Hematopoietic multipotent progenitor cell (in vitro differentiated cells): Measurements from ENCODE around the gene CDC42SE1. TPM values are rescaled to one million over a fixed set of nuclear protein-coding genes. Genes with fewer than 3 reads are reported as not detected.

Source experiments
- DNase-seq, 3 donors: peaks; one replicate each; pipeline ENCODE4 v3.0.0-alpha.2; 2011 to 2015; ENCODE audit warnings: low read depth in 2 of 3, low spot score in 2 of 3
- small RNA-seq: library from RNA; depleted of rRNA; stranded (forward); fragments of <200 nt; gene quantifications from one replicate; pipeline ENCODE3, GENCODE V24; 2012
- total RNA-seq: library from RNA; depleted of rRNA; stranded (reverse); fragments of >200 nt; gene quantifications from one replicate; pipeline ENCODE4 v1.2.3, GENCODE V29; 2012

Gene CDC42SE1
- total RNA-seq, 1 donor: 75.4 TPM

GRCh38 chr1:151009674-151010345, 49.6 kb downstream of the CDC42SE1 start:
- DNase-seq: no peak

DNA sequence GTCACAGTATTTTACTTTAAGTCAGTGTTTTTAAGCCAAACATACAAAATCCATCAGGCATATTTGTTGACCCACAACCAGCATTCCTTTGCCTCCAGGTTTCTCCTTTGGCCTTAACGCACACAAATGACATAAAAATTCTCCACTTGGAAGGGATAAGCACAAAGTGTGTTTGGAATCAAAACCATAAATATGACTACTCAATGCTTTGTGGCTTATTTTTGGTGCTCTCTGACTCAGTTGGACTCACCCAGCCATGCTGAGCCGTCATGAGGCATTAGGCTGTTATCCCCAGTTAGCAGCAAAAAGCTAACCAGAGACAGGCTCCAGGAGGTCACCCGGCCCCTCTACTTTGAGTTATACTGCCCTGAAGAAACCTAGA, 50.2 kb downstream of the CDC42SE1 start:
- no peak for DNase-seq

DNA sequence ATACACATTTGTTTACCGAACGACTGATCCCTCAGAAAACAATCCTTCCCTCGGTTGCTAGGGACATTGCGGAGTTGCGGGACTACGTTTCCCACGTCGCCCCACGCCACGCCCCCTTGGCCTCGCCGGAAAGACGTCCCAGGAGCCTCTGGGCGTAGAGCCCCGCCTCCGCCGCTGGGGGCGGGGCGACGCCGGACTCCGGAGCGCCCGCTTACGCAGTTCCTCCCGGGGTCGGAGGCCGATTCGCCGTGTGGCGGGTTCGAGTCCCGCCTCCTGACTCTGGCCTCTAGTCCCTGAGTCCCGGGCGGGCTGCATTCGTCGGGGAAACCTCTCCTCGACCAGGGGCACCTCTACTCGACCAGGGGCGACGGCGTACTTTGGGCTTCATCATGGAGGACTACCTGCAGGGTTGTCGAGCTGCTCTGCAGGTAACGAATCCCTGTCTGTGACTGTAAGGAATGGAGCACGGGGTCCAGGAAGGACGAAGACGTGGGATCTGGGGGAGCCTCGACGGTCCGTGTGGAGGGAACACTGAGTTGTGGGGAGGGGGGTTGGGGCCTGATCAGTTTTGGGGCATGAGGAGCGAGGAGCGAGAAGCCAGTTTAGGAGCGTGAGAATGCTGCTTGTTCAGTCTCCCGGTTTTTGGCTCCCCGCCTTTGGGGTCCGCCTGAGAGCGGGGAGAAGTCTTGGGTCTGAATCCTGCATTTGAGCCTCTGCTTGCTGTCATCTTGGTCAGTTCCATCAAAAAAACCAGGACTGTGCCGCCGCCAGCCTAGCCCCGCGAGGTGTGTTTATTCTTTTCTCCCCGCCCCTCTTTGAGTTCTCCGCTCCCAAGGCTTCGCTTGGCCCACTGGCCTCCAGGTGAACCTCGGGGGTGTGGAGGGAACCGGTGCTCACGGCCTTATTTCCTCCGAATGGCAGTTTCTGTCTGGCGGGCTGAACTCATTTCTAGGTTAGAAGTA, 50.9 kb downstream of the CDC42SE1 start, which contains the start of gene PRUNE1:
PRUNE1 (plus strand) TSS at position 206 of the 962 bp plus-strand sequence; CDS start at position 390, 184 bp downstream.
- DNase-seq: peak; percentile 95 to 98 (median 97)

DNA sequence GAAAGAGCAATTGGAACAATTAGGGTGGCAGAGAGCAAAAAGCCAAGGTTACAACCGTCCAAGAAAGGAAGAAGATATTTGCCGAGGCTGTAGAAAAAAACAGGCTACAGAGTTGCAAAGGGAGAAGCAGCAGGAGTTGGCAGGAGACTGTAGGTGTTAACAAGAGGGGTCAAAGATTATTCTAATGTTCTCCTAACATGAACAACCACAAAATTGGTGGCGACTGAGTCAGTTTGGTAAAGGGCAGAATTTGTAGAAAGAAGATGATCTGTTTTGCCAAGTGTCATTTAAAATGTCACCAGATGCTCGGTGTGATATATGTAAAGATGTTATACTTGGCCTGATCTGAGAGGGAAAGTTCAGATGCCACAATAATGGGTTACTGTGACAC, 51.6 kb downstream of the CDC42SE1 start:
- no peak for DNase-seq

GRCh38 chr1:151006327-151007052, 52.9 kb downstream of the CDC42SE1 start, which contains the start of gene MINDY1:
Gene MINDY1 (minus strand): TSS chr1:151006902. CDS start chr1:151002617, 4,285 bp downstream.
- peak in 2 of 3 donors; percentile 66 to 79 for DNase-seq

GRCh38 chr1:151005729-151006319, 53.6 kb downstream of the CDC42SE1 start:
- no peak for DNase-seq

- DNase-seq: no peak
Measured at GRCh38 chr1:151003180-151003579, 56.2 kb downstream of the CDC42SE1 start.

- no peak for DNase-seq
Measured at GRCh38 chr1:151002611-151003010, 56.8 kb downstream of the CDC42SE1 start.

DNA sequence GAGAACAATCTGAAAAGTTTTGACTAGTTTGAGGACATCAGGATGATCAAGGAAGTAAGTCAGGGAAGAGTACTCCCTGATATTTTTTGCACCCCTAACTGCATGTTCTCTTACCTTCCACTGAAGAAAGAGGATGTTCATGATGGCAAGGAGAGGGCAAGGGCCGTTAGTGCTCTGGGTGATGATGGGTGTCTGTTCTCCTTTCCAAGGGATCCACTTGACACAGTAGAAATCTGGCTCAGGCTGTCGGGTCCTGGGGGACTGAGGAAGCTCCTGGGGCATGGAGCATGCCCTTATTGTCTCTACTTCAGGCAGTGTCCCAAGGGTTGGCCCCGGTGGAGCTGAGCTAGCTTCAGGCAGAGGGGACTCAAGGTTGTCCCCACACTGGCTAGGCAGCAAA, 57.4 kb downstream of the CDC42SE1 start:
- DNase-seq: no peak

DNA sequence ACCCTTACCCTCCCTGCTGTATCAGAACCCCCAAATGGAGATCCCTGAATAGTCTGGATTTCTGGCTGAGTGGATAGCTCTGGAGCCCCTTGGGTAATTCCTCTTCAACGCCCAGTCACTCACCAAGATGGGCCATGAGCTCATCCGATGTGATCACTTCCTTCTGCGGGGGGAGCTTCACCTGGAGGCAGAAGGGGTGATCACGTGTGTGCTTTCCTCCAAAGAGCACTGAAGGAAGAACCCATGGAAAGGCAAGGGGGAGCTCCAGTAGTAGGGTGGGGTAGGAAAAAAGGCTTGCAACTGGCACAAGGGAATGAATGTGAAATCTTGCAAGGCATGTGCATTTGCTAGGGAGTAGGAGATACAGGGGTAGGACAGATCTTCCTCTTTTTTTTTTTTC, 57.8 kb downstream of the CDC42SE1 start:
- no peak for DNase-seq

Small RNA genes lying within 50 kb of the gene (small RNA-seq; reads per million reads assigned to genes)
- gene RNU6-884P: not detected

Other genes with a start within 250 kb of the CDC42SE1 start
- gene ARNT, start 183.0 kb downstream of the CDC42SE1 start, total RNA-seq: 42.3 TPM
- not detected for gene CTXND2, start 172.5 kb downstream of the CDC42SE1 start, total RNA-seq
- gene SETDB1, start 133.3 kb downstream of the CDC42SE1 start, total RNA-seq: 47.9 TPM
- 123 TPM for gene CERS2, start 84.8 kb downstream of the CDC42SE1 start, total RNA-seq
- gene ANXA9, start 77.3 kb downstream of the CDC42SE1 start, total RNA-seq: 0.54 TPM
- gene MINDY1, start 52.7 kb downstream of the CDC42SE1 start, total RNA-seq: 41.7 TPM
- 22.6 TPM for gene PRUNE1, start 51.2 kb downstream of the CDC42SE1 start, total RNA-seq
- gene BNIPL, start 23.0 kb downstream of the CDC42SE1 start, total RNA-seq: under 0.01 TPM
- gene C1orf56, start 11.9 kb downstream of the CDC42SE1 start, total RNA-seq: 5.1 TPM
- gene MLLT11, start 775 bp upstream of the CDC42SE1 start, total RNA-seq: 1.9 TPM
- gene GABPB2, start 11.1 kb upstream of the CDC42SE1 start, total RNA-seq: 5.7 TPM
- 10.2 TPM for gene SEMA6C, start 87.0 kb upstream of the CDC42SE1 start, total RNA-seq
- gene TNFAIP8L2, start 97.0 kb upstream of the CDC42SE1 start, total RNA-seq: 74.1 TPM
- gene LYSMD1, start 106.3 kb upstream of the CDC42SE1 start, total RNA-seq: 2.4 TPM
- gene SCNM1, start 106.5 kb upstream of the CDC42SE1 start, total RNA-seq: 21.5 TPM
- gene TMOD4, start 116.4 kb upstream of the CDC42SE1 start, total RNA-seq: under 0.01 TPM
- 43.4 TPM for gene VPS72, start 130.6 kb upstream of the CDC42SE1 start, total RNA-seq
- 28.5 TPM for gene PIP5K1A, start 138.9 kb upstream of the CDC42SE1 start, total RNA-seq
- gene PSMD4, start 195.1 kb upstream of the CDC42SE1 start, total RNA-seq: 194 TPM
- gene ZNF687, start 222.7 kb upstream of the CDC42SE1 start, total RNA-seq: 45.5 TPM